Endothelial cell of umbilical vein (primary cell): Measurements from ENCODE around the gene CCDC6. TPM values are rescaled to one million over a fixed set of nuclear protein-coding genes. Genes with fewer than 3 reads are reported as not detected.

Source experiments
- BruUV-seq: library from RNA; stranded (reverse); fragments of 400-500 nt; replicated peaks from 2 replicates; lab custom pipeline; 2021; lab: Mats Ljungman, UMichigan
- CTCF ChIA-PET: fragments of 300-600, 350-600 bp; sonication (Branson Sonifier 250); formaldehyde crosslinking; loops from one replicate; lab custom pipeline; 2021; ENCODE audit warnings: antibody characterized with exemption, inconsistent platforms; lab: Charles Lee
- POLR2A ChIA-PET: fragments of 300-600, 350-600 bp; sonication (Branson Sonifier 250); formaldehyde crosslinking; loops from one replicate; lab custom pipeline; 2021; ENCODE audit warnings: antibody characterized with exemption, inconsistent platforms; lab: Charles Lee
- DNase-seq: peaks from one replicate; pipeline ENCODE4 v3.0.0-alpha.2; 2011; ENCODE audit warnings: low read depth, low spot score
- FAIRE-seq: peaks from 2 replicates; lab custom pipeline; 2011; peaks lifted over from hg19 to GRCh38; lab: Jason Lieb, UNC
- H2AFZ ChIP-seq: 2 replicates; pipeline ENCODE4 v1.6.0; 2012; ENCODE audit warnings: low read depth, low read length, control low read depth, inconsistent platforms
- H3K27ac ChIP-seq: 2 replicates; pipeline ENCODE4 v1.5.1; 2011; ENCODE audit warnings: low read depth, mild to moderate bottlenecking, control low read depth, low read length, moderate library complexity; ENCODE audit not compliant: insufficient read depth
- H3K27me3 ChIP-seq, 2 experiments: 2 replicates each; pipeline versions ENCODE4 v1.6.0 to v1.6.1; 2011; ENCODE audit warnings: low read length in 2 of 2, mixed read lengths in 1 of 2; ENCODE audit not compliant: control insufficient read depth in 2 of 2, insufficient read depth in 2 of 2
- H3K36me3 ChIP-seq, 2 experiments: 2 replicates in 1 of 2; 3 replicates in 1 of 2; pipeline ENCODE4 v1.5.1; 2011; ENCODE audit warnings: low read length in 2 of 2, mild to moderate bottlenecking in 1 of 2, moderate library complexity in 1 of 2; ENCODE audit not compliant: control insufficient read depth in 2 of 2, insufficient read depth in 2 of 2; ENCODE audit errors: extremely low read depth in 1 of 2
- H3K4me1 ChIP-seq: 3 replicates; pipeline ENCODE4 v1.5.1; 2011; ENCODE audit warnings: mild to moderate bottlenecking, low read length; ENCODE audit not compliant: control insufficient read depth, insufficient read depth; ENCODE audit errors: extremely low read depth
- H3K4me2 ChIP-seq: 2 replicates; pipeline ENCODE4 v1.6.1; 2011; ENCODE audit warnings: low read length, control low read depth, mixed read lengths; ENCODE audit not compliant: insufficient read depth
- H3K4me3 ChIP-seq, 3 experiments: fragments of 200-600 bp in 1 of 3; sonication (generic), shearing (Covaris generic) in 1 of 3; replicated peaks in 1 of 3; 2 replicates each; pipeline ENCODE4 v1.5.1; 2011 to 2016; ENCODE audit warnings: control low read depth in 3 of 3, low read length in 3 of 3, mild to moderate bottlenecking in 2 of 3, inconsistent platforms in 1 of 3, low read depth in 1 of 3, moderate library complexity in 1 of 3; ENCODE audit not compliant: insufficient read depth in 1 of 3
- H3K79me2 ChIP-seq: 2 replicates; pipeline ENCODE4 v1.6.0; 2012; ENCODE audit warnings: low read length, inconsistent platforms; ENCODE audit not compliant: control insufficient read depth, insufficient read depth
- H3K9ac ChIP-seq: replicated peaks from 2 replicates; pipeline ENCODE3; 2011; ENCODE audit warnings: low read length, control low read depth; ENCODE audit not compliant: insufficient read depth; ENCODE audit errors: extremely low read depth
- H3K9me1 ChIP-seq: replicated peaks from 3 replicates; pipeline ENCODE4 v1.6.0; 2011; ENCODE audit warnings: mild to moderate bottlenecking, low read length; ENCODE audit not compliant: control insufficient read depth, insufficient read depth; ENCODE audit errors: extremely low read depth
- H3K9me3 ChIP-seq: replicated peaks from 2 replicates; pipeline ENCODE4 v1.5.1; 2012; ENCODE audit warnings: low read length, inconsistent platforms; ENCODE audit not compliant: control insufficient read depth, insufficient read depth
- H4K20me1 ChIP-seq: replicated peaks from 2 replicates; pipeline ENCODE3; 2011; ENCODE audit warnings: mild to moderate bottlenecking, low read length; ENCODE audit not compliant: control insufficient read depth, insufficient read depth; ENCODE audit errors: extremely low read depth
- CTCF ChIP-seq, 2 donors: IDR thresholded peaks; 1 replicate in 1 of 2; 2 replicates in 1 of 2; pipeline ENCODE4 v1.5.1; 2011; ENCODE audit warnings: low read length in 2 of 2, mild to moderate bottlenecking in 2 of 2, moderate library complexity in 2 of 2, control low read depth in 1 of 2, inconsistent platforms in 1 of 2, low read depth in 1 of 2; ENCODE audit not compliant: insufficient read depth in 1 of 2; ENCODE audit errors: extremely low read depth in 1 of 2
- EZH2 ChIP-seq: IDR thresholded peaks from 2 replicates; pipeline ENCODE4 v1.6.1; 2012; ENCODE audit warnings: borderline replicate concordance, low read depth, mild to moderate bottlenecking, moderate library complexity, low read length, inconsistent platforms; ENCODE audit not compliant: severe bottlenecking
- FOS ChIP-seq: IDR thresholded peaks from 2 replicates; pipeline ENCODE4 v1.6.1; 2011; ENCODE audit warnings: mild to moderate bottlenecking, low read length, moderate library complexity, borderline replicate concordance; ENCODE audit not compliant: insufficient read depth
- GATA2 ChIP-seq: IDR thresholded peaks from 2 replicates; pipeline ENCODE4 v1.7.0; 2011; ENCODE audit warnings: low read depth, mild to moderate bottlenecking, moderate library complexity, mixed read lengths, low read length; ENCODE audit not compliant: insufficient read length, insufficient read depth
- JUN ChIP-seq: IDR thresholded peaks from 2 replicates; pipeline ENCODE4 v1.6.1; 2011; ENCODE audit warnings: borderline replicate concordance, low read depth; ENCODE audit not compliant: insufficient read length, insufficient read depth
- MAX ChIP-seq: IDR thresholded peaks from 2 replicates; pipeline ENCODE4 v1.6.1; 2011; ENCODE audit not compliant: insufficient read depth, insufficient read length
- MYC ChIP-seq: IDR thresholded peaks from one replicate; pipeline ENCODE4 v1.6.1; 2011; ENCODE audit warnings: mild to moderate bottlenecking, low read depth, low read length
- POLR2A ChIP-seq: IDR thresholded peaks from 2 replicates; pipeline ENCODE4 v1.6.1; 2012; ENCODE audit warnings: low read depth, mild to moderate bottlenecking, control low read depth, low read length
- POLR2AphosphoS5 ChIP-seq: IDR thresholded peaks from 2 replicates; pipeline ENCODE4 v1.6.1; 2012; ENCODE audit warnings: low read depth, mild to moderate bottlenecking, control low read depth, low read length, moderate library complexity; ENCODE audit not compliant: insufficient read depth
- dilution Hi-C: fragments of 300-500 bp; cut with MboI; formaldehyde crosslinking; loops from one replicate; pipeline ENCODE4 v1.15.0; 2019; ENCODE audit warnings: low sequenced_read_pairs; ENCODE audit not compliant: extremely low pct_ligation_motif_present
- intact Hi-C: fragments of 100-400 bp; cut with micrococcal nuclease; formaldehyde crosslinking; loops from one replicate; pipeline ENCODE4 v1.10.0; 2022
- polyA plus RNA-seq, 4 experiments: library from polyadenylated mRNA; depleted of rRNA in 3 of 4; stranded (reverse) in 3 of 4; unstranded in 1 of 4; fragments of >200 nt; gene quantifications; 2 replicates each; pipeline versions ENCODE4 v1.2.1 to v1.2.3, GENCODE V29; 2011 to 2012; ENCODE audit warnings: missing spikeins in 1 of 4
- total RNA-seq: library from RNA; stranded (reverse); gene quantifications from 2 replicates; pipeline ENCODE4 v1.2.3, GENCODE V29; 2021

Gene CCDC6
- total and polyA plus RNA-seq, 2 donors (not counting 3 experiments of a cell fraction or from before 2014, with no cell fraction given): 16.8 to 36.8 TPM

GRCh38 chr10:59859570-59859969 lies 46.8 kb downstream of the CCDC6 start:
- ChIA-PET POLR2A (no interaction called here), CTCF (interaction anchor here (1.1 kb wide), 1 partner anchor 29 kb away, joined by 3 read pairs; no protein-coding TSS in a partner anchor)
- no peak overlapping the region for H3K27ac ChIP-seq
- H3K79me2 ChIP-seq: peaks cover 52% of the 10 kb centered on the region
- no peak overlapping the region for H2AFZ ChIP-seq
- H3K9ac ChIP-seq: no peak overlapping the region
- H3K27me3 ChIP-seq: no peaks in the 10 kb centered on the region
- no peaks in the 10 kb centered on the region for H4K20me1 ChIP-seq
- no peak for DNase-seq
- no peaks in the 10 kb centered on the region for H3K9me1 ChIP-seq
- dilution Hi-C loops (no loop called here), intact Hi-C loops (no loop called here)
- BruUV-seq: no TSS peak
- H3K36me3 ChIP-seq: no peaks in the 10 kb centered on the region
- no peak for FAIRE-seq
- H3K9me3 ChIP-seq: no peaks in the 10 kb centered on the region
- no peak overlapping the region for H3K4me2 ChIP-seq
- H3K4me3 ChIP-seq: no peak overlapping the region
- no peak for TF ChIP-seq POLR2AphosphoS5
- no peak for TF ChIP-seq GATA2
- no peak for TF ChIP-seq CTCF (IDR thresholded peaks at IDR 0.05; ENCODE audit: extremely low read depth in 1 of 2, insufficient read depth in 1 of 2, low read depth in 1 of 2, low read length in 2 of 2)
- TF ChIP-seq JUN: no peak
- TF ChIP-seq MAX: no peak
- TF ChIP-seq EZH2: no peak
- no peak for TF ChIP-seq FOS
- TF ChIP-seq POLR2A: no peak
- no peak for TF ChIP-seq MYC
- no peaks in the 10 kb centered on the region for H3K4me1 ChIP-seq
